Subcutaneous abdominal adipose tissue (tissue), 5 donors: ENCODE measurements around the gene SEMA3F.

Source experiments
- H3K27ac ChIP-seq: one replicate; pipeline ENCODE4 v1.7.0; 2013; ENCODE audit warnings: low read depth, mild to moderate bottlenecking, inconsistent platforms, low read length, moderate library complexity
- H3K27me3 ChIP-seq, 5 donors: one replicate each; pipeline ENCODE4 v1.7.0; 2013; ENCODE audit warnings: low read length in 5 of 5, inconsistent platforms in 1 of 5; ENCODE audit not compliant: control insufficient read depth in 5 of 5, insufficient read depth in 4 of 5
- H3K36me3 ChIP-seq, 5 donors: one replicate each; pipeline ENCODE4 v1.7.0; 2013; ENCODE audit warnings: low read length in 5 of 5; ENCODE audit not compliant: control insufficient read depth in 5 of 5, insufficient read depth in 5 of 5
- H3K4me1 ChIP-seq, 5 donors: one replicate each; pipeline ENCODE4 v1.7.0; 2013; ENCODE audit warnings: low read length in 5 of 5, mild to moderate bottlenecking in 3 of 5, moderate library complexity in 1 of 5; ENCODE audit not compliant: control insufficient read depth in 5 of 5, insufficient read depth in 5 of 5
- H3K4me3 ChIP-seq, 5 donors: one replicate each; pipeline ENCODE4 v1.7.0; 2013; ENCODE audit warnings: low read length in 5 of 5, low read depth in 1 of 5
- H3K9ac ChIP-seq, 5 donors: one replicate each; pipeline ENCODE4 v1.7.0; 2013; ENCODE audit warnings: low read length in 5 of 5, mild to moderate bottlenecking in 4 of 5, moderate library complexity in 3 of 5
- H3K9me3 ChIP-seq, 5 donors: one replicate each; pipeline ENCODE4 v1.7.0; 2013; ENCODE audit warnings: low read length in 5 of 5; ENCODE audit not compliant: control insufficient read depth in 5 of 5
- donor health status: healthy.
- donor health status: healthy.
- donor health status: healthy.
- donor health status: healthy.
- donor health status: healthy.

SEMA3F gene

GRCh38 chr3:50139718-50140423 lies 15.3 kb upstream of the SEMA3F start:
- Histone ChIP-seq H3K27me3 (peaks cover 0 to 3% (median 0%) of the 10 kb centered on the region in 5 donors), H3K27ac (no peak overlapping the region), H3K36me3 (no peaks in the 10 kb centered on the region), H3K9me3 (no peaks in the 10 kb centered on the region), H3K4me3 (no peak overlapping the region), H3K4me1 (peaks cover 0 to 28% (median 16%) of the 10 kb centered on the region in 5 donors), H3K9ac (no peak overlapping the region)

GRCh38 chr3:50140990-50141389 lies 14.1 kb upstream of the SEMA3F start:
- Histone ChIP-seq H3K9ac (no peak overlapping the region), H3K4me1 (peaks cover 0 to 17% (median 16%) of the 10 kb centered on the region in 5 donors), H3K9me3 (no peaks in the 10 kb centered on the region), H3K36me3 (no peaks in the 10 kb centered on the region), H3K4me3 (no peak overlapping the region), H3K27me3 (peaks cover 0 to 3% (median 0%) of the 10 kb centered on the region in 5 donors), H3K27ac (no peak overlapping the region)

- Histone ChIP-seq H3K27me3 (no peaks in the 10 kb centered on the region), H3K4me1 (no peaks in the 10 kb centered on the region), H3K36me3 (no peaks in the 10 kb centered on the region), H3K9me3 (no peaks in the 10 kb centered on the region), H3K9ac (no peak overlapping the region), H3K27ac (no peak overlapping the region), H3K4me3 (no peak overlapping the region)
These were observed 8.7 kb upstream of the SEMA3F start for GRCh38 chr3:50146316-50146901.

DNA sequence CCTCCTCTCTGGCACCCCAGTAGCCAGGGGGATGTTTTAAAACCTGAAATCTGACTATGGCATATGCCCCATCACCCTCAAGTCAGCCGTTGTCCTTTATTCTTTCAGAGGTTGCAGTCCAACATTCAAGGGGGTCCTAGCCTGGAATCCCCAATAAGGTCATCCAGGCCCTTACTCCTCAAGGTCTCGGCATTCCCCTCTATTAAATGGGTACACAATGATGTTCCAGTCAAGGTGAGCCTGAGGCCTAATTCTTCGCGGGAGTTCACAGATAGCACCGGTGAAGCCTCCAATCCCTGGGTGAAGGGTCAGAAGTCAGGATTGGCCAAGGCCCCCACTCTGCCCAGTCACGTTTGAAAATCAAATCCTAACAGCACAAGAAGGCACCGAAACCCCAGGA lies 8.1 kb upstream of the SEMA3F start:
- no peaks in the 10 kb centered on the region for H3K9me3 ChIP-seq
- no peaks in the 10 kb centered on the region for H3K36me3 ChIP-seq
- no peak overlapping the region for H3K4me3 ChIP-seq
- no peak overlapping the region for H3K27ac ChIP-seq
- H3K27me3 ChIP-seq = no peaks in the 10 kb centered on the region
- H3K4me1 ChIP-seq = peaks cover 0 to 4% (median 2%) of the 10 kb centered on the region in 5 donors
- H3K9ac ChIP-seq = no peak overlapping the region

DNA sequence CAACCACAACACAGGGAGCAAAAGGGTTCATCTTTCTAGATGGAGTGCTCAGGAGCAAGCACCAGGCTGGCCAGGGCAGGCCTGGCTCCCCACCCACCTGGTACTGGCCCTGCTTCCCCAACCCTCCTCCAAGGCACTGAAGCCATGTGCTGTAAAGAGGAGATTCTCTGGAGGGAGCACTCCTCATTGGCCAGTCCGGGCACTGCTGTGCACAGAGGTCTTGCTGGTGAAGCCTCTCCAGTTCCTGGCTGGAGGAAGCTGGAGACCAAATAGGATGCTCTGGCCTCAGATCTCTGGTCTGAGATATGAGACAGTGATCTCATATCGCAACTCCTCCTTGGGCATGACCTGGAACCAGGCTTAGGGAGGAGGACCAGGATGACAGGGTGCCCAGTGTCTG lies 7.7 kb upstream of the SEMA3F start:
- H3K36me3 ChIP-seq = no peaks in the 10 kb centered on the region
- H3K4me1 ChIP-seq = peaks cover 0 to 7% (median 2%) of the 10 kb centered on the region in 5 donors
- no peak overlapping the region for H3K27ac ChIP-seq
- H3K9me3 ChIP-seq = no peaks in the 10 kb centered on the region
- no peak overlapping the region for H3K9ac ChIP-seq
- no peaks in the 10 kb centered on the region for H3K27me3 ChIP-seq
- H3K4me3 ChIP-seq = no peak overlapping the region

- Histone ChIP-seq H3K9me3 (no peaks in the 10 kb centered on the region), H3K4me3 (no peak overlapping the region), H3K27me3 (no peaks in the 10 kb centered on the region), H3K36me3 (no peaks in the 10 kb centered on the region), H3K4me1 (peaks cover 0 to 7% (median 2%) of the 10 kb centered on the region in 5 donors), H3K27ac (no peak overlapping the region), H3K9ac (no peak overlapping the region)
These were observed 7.3 kb upstream of the SEMA3F start for GRCh38 chr3:50147861-50148260.

DNA sequence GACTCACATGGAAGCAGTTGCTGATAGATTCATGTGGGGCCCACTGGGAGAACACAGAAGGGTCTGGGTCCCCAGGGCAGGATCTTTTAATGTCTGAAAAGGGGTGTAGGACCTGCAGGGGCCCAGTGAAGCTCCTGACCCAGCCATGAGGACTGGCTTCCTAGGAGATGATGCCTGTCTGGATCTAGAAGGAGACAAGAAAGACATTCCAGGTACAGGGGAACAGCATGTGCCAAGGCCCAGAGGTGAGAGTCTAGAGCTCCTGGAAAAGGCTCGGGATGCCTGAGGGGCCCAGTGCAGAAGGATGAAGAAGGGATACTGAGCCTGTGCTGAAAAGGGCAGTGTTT lies 4.7 kb upstream of the SEMA3F start:
- H3K9me3 ChIP-seq = no peaks in the 10 kb centered on the region
- no peak overlapping the region for H3K4me3 ChIP-seq
- no peak overlapping the region for H3K27ac ChIP-seq
- H3K36me3 ChIP-seq = no peaks in the 10 kb centered on the region
- H3K4me1 ChIP-seq = peaks cover 0 to 14% (median 8%) of the 10 kb centered on the region in 5 donors
- H3K27me3 ChIP-seq = no peaks in the 10 kb centered on the region
- H3K9ac ChIP-seq = no peak overlapping the region

- no peaks in the 10 kb centered on the region for H3K9me3 ChIP-seq
- H3K27ac ChIP-seq = no peak overlapping the region
- H3K9ac ChIP-seq = no peak overlapping the region
- no peak overlapping the region for H3K4me3 ChIP-seq
- peaks cover 0 to 21% (median 14%) of the 10 kb centered on the region in 5 donors for H3K4me1 ChIP-seq
- no peaks in the 10 kb centered on the region for H3K36me3 ChIP-seq
- peaks cover 3 to 6% (median 5%) of the 10 kb centered on the region in 5 donors for H3K27me3 ChIP-seq
These were observed 4.0 kb upstream of the SEMA3F start for GRCh38 chr3:50150863-50151686.

GRCh38 chr3:50151728-50152127 lies 3.4 kb upstream of the SEMA3F start:
- H3K36me3 ChIP-seq = no peaks in the 10 kb centered on the region
- H3K27ac ChIP-seq = no peak overlapping the region
- no peaks in the 10 kb centered on the region for H3K9me3 ChIP-seq
- H3K4me3 ChIP-seq = no peak overlapping the region
- H3K27me3 ChIP-seq = peaks cover 3 to 12% (median 9%) of the 10 kb centered on the region in 5 donors
- H3K4me1 ChIP-seq = peaks cover 0 to 27% (median 21%) of the 10 kb centered on the region in 5 donors
- H3K9ac ChIP-seq = no peak overlapping the region
